Measurements from ENCODE around the gene CA4.
A peak's percentile ranks its signal among the peaks of the same experiment; 100 is the strongest.
"Not testable (repeated sequence)": the region's sequence is repeated elsewhere in the genome, so short reads cannot be mapped to it uniquely, and the experiment has no call there.

CA4 gene

DNA sequence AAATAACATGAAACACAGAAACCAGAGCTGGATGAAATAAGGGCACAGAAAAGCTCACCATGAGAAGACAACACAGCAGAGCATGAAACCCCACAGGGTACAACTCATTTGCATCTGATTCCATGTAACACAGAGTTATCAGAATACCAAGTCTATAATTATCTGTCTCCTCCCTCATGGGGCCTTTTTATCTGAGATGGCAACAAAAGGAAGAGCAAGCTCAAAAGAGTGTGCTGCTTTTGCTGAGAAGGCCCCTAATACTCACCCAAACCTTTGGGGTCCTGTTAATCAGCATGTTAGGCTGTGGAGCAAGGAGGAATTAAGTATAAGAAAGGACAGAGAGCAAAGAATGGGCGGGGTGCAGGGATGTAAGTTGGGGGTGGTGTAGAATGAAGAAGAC lies 36.6 kb downstream of the CA4 start:
- H3K4me1 ChIP-seq (ENCODE audit: control insufficient read depth, insufficient read depth, low read length); H3K9me3 ChIP-seq (ENCODE audit: control insufficient read depth, insufficient read depth, low read depth, low read length); H3K4me3 ChIP-seq (ENCODE audit: low read depth, low read length); POLR2A ChIA-PET; H3K27ac ChIP-seq (ENCODE audit: extremely low read depth, low read depth, low read length): not testable (repeated sequence)
- TF ChIP-seq SP7 (tag by site-specific recombination; IDR thresholded peaks at IDR 0.05) = peak; percentile 76
- CTCF ChIA-PET = interaction anchor here (1.4 kb wide), 1 partner anchor 13 kb away, joined by 5 read pairs; no protein-coding TSS in a partner anchor
- peaks cover 25 to 58% of the 10 kb centered on the region in 2 experiments for H3K36me3 ChIP-seq (ENCODE audit: control insufficient read depth in 2 of 2, insufficient read depth in 1 of 2, low read length in 2 of 2)

DNA sequence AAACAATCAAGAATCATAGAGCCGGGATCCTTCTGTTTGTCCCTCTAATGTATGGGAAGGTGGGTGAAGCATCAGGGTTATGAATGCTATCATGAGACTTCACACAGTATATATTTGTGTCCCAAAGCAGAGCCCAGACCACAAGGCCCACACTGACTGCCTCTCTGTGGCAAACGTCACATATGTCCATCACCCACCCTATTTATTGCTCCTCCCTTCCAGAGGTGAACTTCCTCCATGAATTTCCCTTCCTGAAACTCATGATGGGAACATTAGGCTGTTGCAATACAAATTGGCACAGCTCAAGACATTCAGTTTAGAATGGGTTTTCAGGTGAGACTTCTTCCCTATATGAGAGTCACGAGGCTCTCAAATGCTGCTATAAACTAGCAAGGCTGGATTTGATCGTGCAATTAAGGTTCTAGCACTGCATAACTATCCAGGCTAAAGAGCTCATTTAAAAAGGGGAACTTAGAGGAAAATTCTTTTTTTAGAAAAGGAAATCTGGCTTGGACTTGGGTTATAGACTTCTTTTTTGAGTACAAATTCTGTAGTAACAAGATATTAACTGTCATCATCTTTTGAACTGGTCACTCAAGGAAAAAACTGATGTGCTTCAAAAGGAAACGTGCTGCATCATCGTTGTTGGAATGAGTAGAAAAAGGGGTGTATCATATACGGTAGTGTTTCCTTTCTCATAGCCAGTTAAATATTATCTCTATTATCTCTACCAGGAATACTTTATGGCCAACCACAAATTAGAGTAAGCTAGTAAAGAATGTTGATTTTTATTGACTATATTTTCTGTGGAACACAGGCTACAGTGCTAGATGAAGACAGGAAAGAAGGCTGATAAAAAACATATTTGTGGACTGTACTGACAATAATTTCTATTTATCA lies 37.3 kb downstream of the CA4 start:
- CTCF ChIA-PET = interaction anchor here (1.4 kb wide), 1 partner anchor 14 kb away, joined by 5 read pairs; no protein-coding TSS in a partner anchor
- H3K27ac ChIP-seq (ENCODE audit: extremely low read depth, low read depth, low read length); POLR2A ChIA-PET; H3K9me3 ChIP-seq (ENCODE audit: control insufficient read depth, insufficient read depth, low read depth, low read length); H3K4me1 ChIP-seq (ENCODE audit: control insufficient read depth, insufficient read depth, low read length); H3K4me3 ChIP-seq (ENCODE audit: low read depth, low read length): not testable (repeated sequence)
- peaks cover 28 to 58% of the 10 kb centered on the region in 2 experiments for H3K36me3 ChIP-seq (ENCODE audit: control insufficient read depth in 2 of 2, insufficient read depth in 1 of 2, low read length in 2 of 2)

DNA sequence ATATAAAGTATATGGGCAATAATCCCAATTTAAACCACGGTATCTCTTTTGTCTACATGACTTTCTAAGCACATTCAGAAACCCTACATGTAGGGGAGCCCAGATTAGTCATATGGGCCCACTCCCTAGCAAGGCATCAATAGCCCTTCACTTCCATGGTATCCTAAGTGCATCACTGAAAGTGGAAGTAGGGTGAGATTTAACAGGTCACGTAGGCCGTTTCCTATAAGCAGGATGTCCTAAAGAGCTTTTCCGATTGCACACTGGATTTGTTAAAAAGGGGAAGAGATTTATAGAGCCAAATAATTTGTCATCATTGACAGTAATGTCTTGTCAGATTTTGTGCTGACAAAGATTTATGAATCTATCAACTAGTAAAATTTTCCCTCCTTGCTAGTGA lies 39.0 kb downstream of the CA4 start:
- POLR2A ChIA-PET = no interaction called here
- TF ChIP-seq, protein P1, sequence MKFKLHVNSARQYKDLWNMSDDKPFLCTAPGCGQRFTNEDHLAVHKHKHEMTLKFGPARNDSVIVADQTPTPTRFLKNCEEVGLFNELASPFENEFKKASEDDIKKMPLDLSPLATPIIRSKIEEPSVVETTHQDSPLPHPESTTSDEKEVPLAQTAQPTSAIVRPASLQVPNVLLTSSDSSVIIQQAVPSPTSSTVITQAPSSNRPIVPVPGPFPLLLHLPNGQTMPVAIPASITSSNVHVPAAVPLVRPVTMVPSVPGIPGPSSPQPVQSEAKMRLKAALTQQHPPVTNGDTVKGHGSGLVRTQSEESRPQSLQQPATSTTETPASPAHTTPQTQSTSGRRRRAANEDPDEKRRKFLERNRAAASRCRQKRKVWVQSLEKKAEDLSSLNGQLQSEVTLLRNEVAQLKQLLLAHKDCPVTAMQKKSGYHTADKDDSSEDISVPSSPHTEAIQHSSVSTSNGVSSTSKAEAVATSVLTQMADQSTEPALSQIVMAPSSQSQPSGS (tag by site-specific recombination; IDR thresholded peaks at IDR 0.05; ENCODE audit: low read depth) = no peak
- no peak for TF ChIP-seq ZNF571 (tag by site-specific recombination; IDR thresholded peaks at IDR 0.05)
- TF ChIP-seq ZNF211 (tag by site-specific recombination; IDR thresholded peaks at IDR 0.05; ENCODE audit: low read depth) = no peak
- no peak for TF ChIP-seq ZNF600 (tag by site-specific recombination; IDR thresholded peaks at IDR 0.05)
- no peak for TF ChIP-seq ZBTB8A (tag by site-specific recombination; IDR thresholded peaks at IDR 0.05)
- no peak for TF ChIP-seq ZFP3 (tag by site-specific recombination; IDR thresholded peaks at IDR 0.05; ENCODE audit: low read depth)
- TF ChIP-seq ZNF24 (tag by site-specific recombination; IDR thresholded peaks at IDR 0.05) = no peak
- TF ChIP-seq ZNF785 (tag by site-specific recombination; IDR thresholded peaks at IDR 0.05) = no peak
- TF ChIP-seq, protein P2, sequence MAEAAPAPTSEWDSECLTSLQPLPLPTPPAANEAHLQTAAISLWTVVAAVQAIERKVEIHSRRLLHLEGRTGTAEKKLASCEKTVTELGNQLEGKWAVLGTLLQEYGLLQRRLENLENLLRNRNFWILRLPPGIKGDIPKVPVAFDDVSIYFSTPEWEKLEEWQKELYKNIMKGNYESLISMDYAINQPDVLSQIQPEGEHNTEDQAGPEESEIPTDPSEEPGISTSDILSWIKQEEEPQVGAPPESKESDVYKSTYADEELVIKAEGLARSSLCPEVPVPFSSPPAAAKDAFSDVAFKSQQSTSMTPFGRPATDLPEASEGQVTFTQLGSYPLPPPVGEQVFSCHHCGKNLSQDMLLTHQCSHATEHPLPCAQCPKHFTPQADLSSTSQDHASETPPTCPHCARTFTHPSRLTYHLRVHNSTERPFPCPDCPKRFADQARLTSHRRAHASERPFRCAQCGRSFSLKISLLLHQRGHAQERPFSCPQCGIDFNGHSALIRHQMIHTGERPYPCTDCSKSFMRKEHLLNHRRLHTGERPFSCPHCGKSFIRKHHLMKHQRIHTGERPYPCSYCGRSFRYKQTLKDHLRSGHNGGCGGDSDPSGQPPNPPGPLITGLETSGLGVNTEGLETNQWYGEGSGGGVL (tag by site-specific recombination; IDR thresholded peaks at IDR 0.05) = no peak
- TF ChIP-seq ZNF654 (tag by site-specific recombination; IDR thresholded peaks at IDR 0.05; ENCODE audit: low read depth) = no peak
- no peak overlapping the region for H3K4me3 ChIP-seq (ENCODE audit: low read depth, low read length)
- H3K4me1 ChIP-seq (ENCODE audit: control insufficient read depth, insufficient read depth, low read length) = no peaks in the 10 kb centered on the region
- CTCF ChIA-PET = interaction anchor here (0.9 kb wide), 1 partner anchor 40 kb away, joined by 3 read pairs; no protein-coding TSS in a partner anchor
- H3K36me3 ChIP-seq (ENCODE audit: control insufficient read depth in 2 of 2, insufficient read depth in 1 of 2, low read length in 2 of 2) = peaks cover 27 to 66% of the 10 kb centered on the region in 2 experiments
- H3K9me3 ChIP-seq (ENCODE audit: control insufficient read depth, insufficient read depth, low read depth, low read length) = no peaks in the 10 kb centered on the region
- no peak overlapping the region for H3K27ac ChIP-seq (ENCODE audit: extremely low read depth, low read depth, low read length)

DNA sequence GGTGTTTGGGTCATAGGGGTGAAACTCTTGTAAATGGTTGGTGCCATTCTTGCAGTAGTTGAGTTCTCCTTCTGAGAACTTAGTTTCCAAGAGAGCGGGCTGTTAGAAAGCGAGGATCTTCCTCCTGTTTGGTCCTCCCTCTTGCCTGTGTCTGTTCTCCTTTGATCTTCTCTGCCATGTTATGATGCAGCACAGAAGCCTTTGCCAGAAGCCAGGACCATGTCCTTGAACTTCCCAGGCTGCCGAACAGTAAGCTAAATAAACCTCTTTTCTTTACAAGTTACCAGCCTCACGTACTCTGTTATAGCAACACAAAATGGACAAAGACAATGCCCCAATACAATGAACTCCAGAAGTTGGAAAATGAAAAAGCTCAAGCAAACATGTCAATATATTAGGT lies 40.3 kb downstream of the CA4 start:
- CTCF ChIA-PET; H3K9me3 ChIP-seq (ENCODE audit: control insufficient read depth, insufficient read depth, low read depth, low read length); H3K4me3 ChIP-seq (ENCODE audit: low read depth, low read length); H3K4me1 ChIP-seq (ENCODE audit: control insufficient read depth, insufficient read depth, low read length); H3K27ac ChIP-seq (ENCODE audit: extremely low read depth, low read depth, low read length): not testable (repeated sequence)
- POLR2A ChIA-PET = interaction anchor here (0.6 kb wide), 1 partner anchor 202 kb away, joined by 3 read pairs; the partner anchor contains the start of gene USP32
- H3K36me3 ChIP-seq (ENCODE audit: control insufficient read depth in 2 of 2, insufficient read depth in 1 of 2, low read length in 2 of 2) = peaks cover 24 to 68% of the 10 kb centered on the region in 2 experiments

DNA sequence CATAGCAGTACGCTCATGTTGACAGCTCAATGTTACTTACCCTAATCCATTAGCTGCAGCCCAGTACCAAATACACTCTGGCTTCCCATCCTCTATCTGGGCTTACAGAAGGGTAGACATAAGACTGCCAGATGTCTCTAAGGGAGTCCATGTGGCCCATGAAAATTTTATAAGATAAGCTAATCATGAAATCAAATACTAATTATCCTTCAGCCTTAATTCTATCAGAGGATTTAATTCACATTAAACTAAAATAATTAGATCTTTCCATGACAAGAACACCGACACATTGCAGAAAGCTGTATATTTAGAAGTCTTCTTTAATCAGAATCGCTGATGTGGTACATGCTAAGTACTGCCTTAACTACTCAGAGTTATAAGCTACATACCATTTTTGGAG lies 43.3 kb downstream of the CA4 start:
- H3K36me3 ChIP-seq (ENCODE audit: control insufficient read depth in 2 of 2, insufficient read depth in 1 of 2, low read length in 2 of 2) = peaks cover 38 to 64% of the 10 kb centered on the region in 2 experiments
- H3K27ac ChIP-seq (ENCODE audit: extremely low read depth, low read depth, low read length); CTCF ChIA-PET; POLR2A ChIA-PET; H3K4me3 ChIP-seq (ENCODE audit: low read depth, low read length); H3K9me3 ChIP-seq (ENCODE audit: control insufficient read depth, insufficient read depth, low read depth, low read length); H3K4me1 ChIP-seq (ENCODE audit: control insufficient read depth, insufficient read depth, low read length): not testable (repeated sequence)

Data from HEK293 (cell line).